ENCODE results near the gene LCE2D.

- TF ChIP-seq CTCF (optimal IDR thresholded peaks at IDR 0.05 in 1 of 3, IDR thresholded peaks at IDR 0.05 in 1 of 3, conservative IDR thresholded peaks at IDR 0.05 in 1 of 3; ENCODE audit: extremely low read depth in 1 of 3, insufficient read depth in 2 of 3, low read length in 3 of 3) (no peak), EZH2 (IDR thresholded peaks at IDR 0.05; ENCODE audit: low read length) (no peak)
Observed at GRCh38 chr1:152657677-152658076, 5.5 kb upstream of the LCE2D start.

Data from keratinocyte (primary cell).